Gastroesophageal sphincter (tissue), 3 donors: Measurements from ENCODE around the gene ERG.

Experiments
- CTCF ChIP-seq, 4 experiments: fragments of 200-600 bp in 2 of 4; fragments of 450-650 bp in 2 of 4; sonication (generic) in 1 of 4; IDR thresholded peaks; one replicate each; pipeline ENCODE4 v1.5.1; 2017 to 2019; ENCODE audit warnings: antibody characterized with exemption in 4 of 4, mild to moderate bottlenecking in 2 of 4, moderate library complexity in 2 of 4
- POLR2A ChIP-seq, 2 donors: fragments of 450-650 bp; IDR thresholded peaks; one replicate each; pipeline ENCODE4 v1.6.1; 2017; ENCODE audit warnings: antibody characterized with exemption in 2 of 2, mild to moderate bottlenecking in 2 of 2, moderate library complexity in 1 of 2
- POLR2AphosphoS5 ChIP-seq: sonication (generic); formaldehyde crosslinking; IDR thresholded peaks from one replicate; pipeline ENCODE4 v1.6.1; 2017; ENCODE audit warnings: antibody characterized with exemption

GRCh38 chr21:38341546-38342012, 156.7 kb downstream of the ERG start:
- TF ChIP-seq POLR2A (IDR thresholded peaks at IDR 0.05) (no peak), POLR2AphosphoS5 (no peak), CTCF (IDR thresholded peaks at IDR 0.05) (no peak)
